Measurements from ENCODE around the gene GART.

DNA sequence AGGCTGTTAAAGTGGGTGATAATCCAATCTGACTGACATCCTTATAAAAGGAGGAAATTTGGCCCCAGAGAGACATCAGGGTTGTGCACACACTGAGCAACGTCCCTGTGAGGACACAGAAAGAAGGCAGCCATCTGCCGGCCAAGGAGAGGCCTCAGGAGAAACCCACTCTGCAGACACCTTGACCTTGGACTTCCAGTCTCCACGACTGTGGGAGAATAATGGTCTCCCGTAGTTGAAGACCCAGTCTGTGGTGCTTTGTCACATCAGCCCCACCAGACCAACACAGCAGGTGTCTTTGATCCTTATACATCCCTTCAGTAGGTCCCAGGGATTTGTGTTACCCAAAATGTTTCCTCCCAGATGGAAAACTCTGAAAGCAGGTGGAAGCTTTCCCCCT lies 46.2 kb downstream of the GART start:
- TF ChIP-seq POLR2A (IDR thresholded peaks at IDR 0.05; ENCODE audit: low read length) (no peak), GATA1 (IDR thresholded peaks at IDR 0.05; ENCODE audit: low read depth, low read length) (no peak)
